Kidney epithelial cell (primary cell): Measurements from ENCODE around the gene STIL. TPM values are rescaled to one million over a fixed set of nuclear protein-coding genes. Genes with fewer than 3 reads are reported as not detected.

Source experiments
- DNase-seq: peaks from one replicate; pipeline ENCODE4 v3.0.0-alpha.2; 2010; ENCODE audit warnings: low read depth
- H3K27me3 ChIP-seq: 2 replicates; pipeline ENCODE4 v1.6.0; 2011; ENCODE audit warnings: low read length; ENCODE audit not compliant: control insufficient read depth, insufficient read depth
- H3K36me3 ChIP-seq: 2 replicates; pipeline ENCODE4 v1.5.1; 2011; ENCODE audit warnings: low read length; ENCODE audit not compliant: control insufficient read depth, insufficient read depth
- H3K4me3 ChIP-seq: 2 replicates; pipeline ENCODE4 v1.5.1; 2011; ENCODE audit warnings: low read depth, mild to moderate bottlenecking, control low read depth, low read length
- total RNA-seq: library from RNA; depleted of rRNA; stranded (reverse); fragments of >200 nt; gene quantifications from 2 replicates; pipeline ENCODE4 v1.2.3, GENCODE V29; 2015
- TF ChIP-seq, protein P1 (sequence below): IDR thresholded peaks from 2 replicates; pipeline ENCODE4 v1.5.1; 2011; ENCODE audit warnings: mild to moderate bottlenecking, moderate library complexity, low read length, control low read depth, inconsistent platforms; ENCODE audit not compliant: insufficient read depth, poor library complexity, severe bottlenecking

Gene STIL
- total RNA-seq, 1 donor from 2014 or later = 5.5 TPM

DNA sequence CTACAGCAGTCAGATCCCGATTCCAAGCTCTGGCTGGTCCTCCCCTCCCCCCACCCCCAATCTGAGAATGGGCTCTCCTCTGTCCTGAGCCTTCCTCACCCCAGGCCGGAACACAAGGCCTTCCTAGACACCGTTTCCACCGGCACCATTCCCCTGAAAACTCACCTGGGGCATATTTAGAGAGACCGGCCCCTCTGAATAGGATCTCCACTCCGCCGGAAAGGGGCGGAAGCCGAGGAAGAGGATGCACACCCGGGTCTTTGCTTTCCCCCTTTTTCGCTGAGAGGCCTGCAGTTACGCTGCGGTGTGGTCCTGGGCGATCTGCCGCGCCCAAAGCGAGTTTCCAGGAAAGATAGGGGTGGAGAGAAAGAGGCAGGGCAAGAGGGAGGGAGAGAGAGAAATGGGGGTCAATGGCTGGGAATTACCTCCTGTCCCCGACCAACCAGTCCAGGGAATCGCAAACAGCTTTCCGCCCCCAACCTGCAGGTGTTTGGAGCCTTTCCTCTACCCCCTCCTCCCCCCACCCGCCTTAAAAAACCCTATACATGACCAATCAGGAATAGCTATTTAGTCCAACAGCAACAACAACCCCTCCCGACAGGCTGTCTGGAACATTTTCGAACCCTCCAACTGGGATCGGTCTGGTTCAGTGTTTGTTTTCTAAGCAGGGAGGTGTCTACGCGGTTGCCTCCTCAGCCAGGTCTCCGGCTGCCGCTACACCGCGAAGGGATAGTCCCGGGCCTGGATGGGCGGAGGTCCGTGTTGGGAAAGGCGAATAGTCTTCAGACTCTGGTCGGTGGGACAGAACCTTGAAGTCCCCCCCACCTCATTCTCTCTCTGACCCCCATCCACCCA lies 84.7 kb downstream of the STIL start:
- Histone ChIP-seq H3K4me3 (no peak overlapping the region), H3K27me3 (peaks cover 89% of the 10 kb centered on the region), H3K36me3 (no peaks in the 10 kb centered on the region)
- TF ChIP-seq, protein P1, sequence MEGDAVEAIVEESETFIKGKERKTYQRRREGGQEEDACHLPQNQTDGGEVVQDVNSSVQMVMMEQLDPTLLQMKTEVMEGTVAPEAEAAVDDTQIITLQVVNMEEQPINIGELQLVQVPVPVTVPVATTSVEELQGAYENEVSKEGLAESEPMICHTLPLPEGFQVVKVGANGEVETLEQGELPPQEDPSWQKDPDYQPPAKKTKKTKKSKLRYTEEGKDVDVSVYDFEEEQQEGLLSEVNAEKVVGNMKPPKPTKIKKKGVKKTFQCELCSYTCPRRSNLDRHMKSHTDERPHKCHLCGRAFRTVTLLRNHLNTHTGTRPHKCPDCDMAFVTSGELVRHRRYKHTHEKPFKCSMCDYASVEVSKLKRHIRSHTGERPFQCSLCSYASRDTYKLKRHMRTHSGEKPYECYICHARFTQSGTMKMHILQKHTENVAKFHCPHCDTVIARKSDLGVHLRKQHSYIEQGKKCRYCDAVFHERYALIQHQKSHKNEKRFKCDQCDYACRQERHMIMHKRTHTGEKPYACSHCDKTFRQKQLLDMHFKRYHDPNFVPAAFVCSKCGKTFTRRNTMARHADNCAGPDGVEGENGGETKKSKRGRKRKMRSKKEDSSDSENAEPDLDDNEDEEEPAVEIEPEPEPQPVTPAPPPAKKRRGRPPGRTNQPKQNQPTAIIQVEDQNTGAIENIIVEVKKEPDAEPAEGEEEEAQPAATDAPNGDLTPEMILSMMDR = no peak
- DNase-seq = no peak

DNA sequence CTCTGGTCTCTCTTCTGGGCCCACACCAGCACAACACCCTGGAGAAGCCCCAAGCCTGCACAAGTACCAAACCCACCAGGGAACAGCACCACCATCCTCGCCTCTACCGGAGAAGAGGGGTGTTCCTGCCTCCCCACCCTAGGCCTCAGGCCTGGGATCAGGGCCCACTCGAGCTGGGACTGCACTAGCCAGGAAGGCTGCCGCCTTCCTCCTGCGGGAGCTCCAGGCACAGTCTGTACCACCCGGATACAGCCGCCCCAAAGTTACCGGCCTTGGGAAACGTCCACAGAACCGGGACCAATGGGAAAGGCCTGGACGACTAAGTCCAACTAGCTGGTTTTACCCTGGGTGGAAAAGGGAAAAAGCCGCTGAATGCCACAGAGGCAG lies 85.3 kb downstream of the STIL start:
- TF ChIP-seq, protein P1 = no peak
- DNase-seq = no peak
- H3K36me3 ChIP-seq = no peaks in the 10 kb centered on the region
- H3K27me3 ChIP-seq = peaks cover 90% of the 10 kb centered on the region
- no peak overlapping the region for H3K4me3 ChIP-seq

DNA sequence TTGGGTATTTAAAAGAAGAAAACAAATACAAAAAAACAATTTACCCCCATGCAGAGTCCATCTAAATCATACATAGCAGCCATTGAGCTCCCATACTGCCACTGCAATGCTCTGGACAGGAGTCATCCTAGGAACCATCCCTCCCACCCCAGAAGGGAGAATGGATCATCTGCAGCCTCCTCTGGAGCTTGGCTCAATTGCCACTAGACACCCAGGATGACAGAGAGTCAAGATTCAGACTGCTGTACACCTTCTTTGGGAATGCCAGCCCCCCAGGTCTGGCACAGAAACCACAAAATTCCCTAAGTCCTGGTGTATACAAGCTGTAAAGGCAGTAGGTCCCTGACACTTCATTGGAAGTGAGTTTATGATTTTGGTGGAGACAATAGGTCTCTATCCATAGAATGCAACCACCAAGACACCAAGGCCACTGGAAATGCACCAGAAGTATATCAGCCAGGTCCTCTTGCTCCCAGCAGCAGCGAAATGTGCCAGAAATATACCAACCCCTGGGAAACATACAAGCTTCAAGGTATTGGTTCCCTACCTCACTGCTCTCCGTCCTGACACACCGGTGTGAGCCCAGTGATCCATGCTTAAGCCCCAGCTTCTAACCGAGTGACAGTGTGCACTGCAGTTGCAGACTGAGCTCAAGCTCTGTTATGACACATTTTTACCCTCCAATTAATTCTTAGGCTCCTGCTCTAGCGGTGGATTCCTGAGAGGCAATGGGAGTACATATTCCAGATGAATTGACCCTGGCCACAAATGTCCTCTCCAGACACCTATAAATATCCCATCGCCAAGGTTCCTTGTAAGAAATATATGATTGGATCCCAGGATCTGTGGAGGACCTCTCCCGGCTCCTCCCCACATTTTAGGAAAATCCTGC lies 86.4 kb downstream of the STIL start:
- TF ChIP-seq, protein P1 = no peak
- Histone ChIP-seq H3K27me3 (peaks cover 86% of the 10 kb centered on the region), H3K36me3 (no peaks in the 10 kb centered on the region), H3K4me3 (no peak overlapping the region)
- DNase-seq = no peak

DNA sequence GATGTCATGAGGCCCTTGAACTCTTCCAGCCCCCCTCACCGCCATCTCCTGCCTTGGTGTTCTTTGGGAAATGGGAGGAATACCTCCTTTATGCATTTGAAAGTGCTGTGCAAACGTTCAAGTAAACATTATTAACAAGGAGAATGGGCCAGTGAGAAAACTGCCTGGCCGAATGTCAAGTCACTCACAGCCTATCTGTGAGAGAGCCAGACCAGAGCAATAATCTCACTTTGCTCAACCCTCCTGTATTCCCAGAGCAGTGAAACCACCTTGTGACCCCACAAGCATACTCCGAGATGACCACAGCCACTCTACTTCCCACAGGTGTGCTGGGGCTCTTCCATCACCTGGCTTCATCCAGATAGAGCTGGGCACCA lies 87.1 kb downstream of the STIL start:
- TF ChIP-seq, protein P1 = no peak
- Histone ChIP-seq H3K27me3 (peaks cover 79% of the 10 kb centered on the region), H3K4me3 (no peak overlapping the region), H3K36me3 (no peaks in the 10 kb centered on the region)
- DNase-seq = no peak

DNA sequence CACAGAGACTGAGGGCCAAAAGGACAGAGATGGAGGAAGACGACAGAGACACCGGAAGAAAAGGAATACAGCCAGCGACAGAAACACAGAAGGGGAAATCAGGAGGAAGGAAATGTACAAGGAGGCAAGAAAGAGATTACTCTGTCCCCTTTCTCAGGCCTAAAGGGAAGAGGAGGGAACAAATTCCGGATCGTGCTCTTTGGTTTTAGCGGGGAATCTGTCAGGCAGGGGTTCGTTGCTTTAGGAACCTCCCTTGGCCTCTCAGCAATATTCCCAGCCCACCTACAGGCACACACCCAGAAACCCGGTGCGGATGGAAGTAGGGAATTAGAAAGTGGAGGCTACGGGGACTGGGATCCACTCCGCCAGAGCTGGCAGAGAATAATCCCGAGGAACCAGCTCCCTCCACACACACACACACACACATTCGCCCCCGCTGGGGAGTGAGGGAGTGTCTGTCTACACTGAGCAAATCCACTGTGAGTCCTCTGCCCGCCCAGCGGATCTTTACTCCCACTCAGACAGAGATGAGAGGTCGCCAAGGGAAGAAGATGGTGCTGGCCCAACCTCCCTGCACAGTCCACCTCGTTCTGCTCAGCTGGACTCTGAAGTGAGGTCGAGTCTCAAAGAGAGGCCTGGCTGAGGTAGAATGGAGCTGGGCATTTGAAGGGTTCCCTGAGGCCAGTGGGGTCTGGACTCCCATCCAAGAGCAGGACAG lies 87.7 kb downstream of the STIL start:
- no peak for DNase-seq
- peaks cover 74% of the 10 kb centered on the region for H3K27me3 ChIP-seq
- no peak overlapping the region for H3K4me3 ChIP-seq
- no peaks in the 10 kb centered on the region for H3K36me3 ChIP-seq
- TF ChIP-seq, protein P1 = no peak
